HG03432 (cell line): Measurements from ENCODE around the gene POPDC2.

Experiments
- ATAC-seq: cut with Tn5 transposase; IDR thresholded peaks from one replicate; pipeline ENCODE4 v1.9.1; 2021; ENCODE audit warnings: mild to moderate bottlenecking, moderate library complexity; ENCODE audit not compliant: unreplicated experiment

The POPDC2 gene

DNA sequence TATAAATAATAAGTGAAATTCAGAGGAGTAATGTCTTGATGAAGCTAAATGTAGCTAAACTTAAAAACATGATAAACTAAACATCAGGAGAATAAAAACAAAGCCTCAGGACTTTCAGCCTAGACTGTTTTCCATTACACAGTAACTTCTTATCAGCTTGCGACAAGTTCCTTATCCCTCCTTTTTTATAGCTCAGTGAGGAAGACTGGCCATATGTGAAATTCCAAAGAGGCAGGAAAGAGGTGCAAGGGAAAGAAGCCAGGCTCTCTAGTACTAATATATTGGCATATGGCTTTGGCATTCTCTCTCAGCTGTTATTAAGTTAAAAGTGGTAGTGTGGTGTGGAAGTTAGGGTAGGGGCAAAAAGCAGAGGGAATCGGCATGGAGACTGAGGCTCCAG lies 12.4 kb upstream of the POPDC2 start:
- no peak for ATAC-seq

DNA sequence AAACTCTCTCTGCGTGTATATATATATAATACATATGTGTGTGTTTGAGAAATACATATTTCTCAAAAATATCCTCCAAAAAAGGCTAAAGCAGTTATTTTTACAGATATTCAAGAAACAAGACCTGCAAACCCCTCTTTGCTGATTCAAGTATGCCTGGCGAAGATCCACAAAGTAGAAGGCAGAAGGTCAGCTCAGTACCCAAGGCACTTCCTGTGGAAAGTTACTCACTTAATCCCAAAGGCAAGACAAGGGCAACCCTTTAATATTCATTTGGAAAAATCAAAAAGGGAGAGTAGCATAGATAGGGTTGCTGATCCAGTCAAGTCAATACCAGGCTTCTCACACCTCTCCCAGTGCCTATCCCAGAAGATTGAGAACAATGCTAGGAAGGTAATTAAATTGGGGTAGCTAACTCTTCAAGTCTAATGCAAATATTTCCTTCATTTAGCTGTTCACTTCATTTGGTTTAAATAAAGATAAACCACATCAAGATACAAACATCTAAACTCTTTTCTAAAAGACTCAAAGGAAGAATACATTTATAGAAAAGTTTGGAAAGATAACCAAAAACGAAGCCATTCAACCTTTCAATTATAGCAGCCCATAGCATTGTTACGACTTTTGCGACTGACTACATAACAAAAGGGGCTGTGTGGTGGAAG lies 9.6 kb upstream of the POPDC2 start:
- no peak for ATAC-seq

DNA sequence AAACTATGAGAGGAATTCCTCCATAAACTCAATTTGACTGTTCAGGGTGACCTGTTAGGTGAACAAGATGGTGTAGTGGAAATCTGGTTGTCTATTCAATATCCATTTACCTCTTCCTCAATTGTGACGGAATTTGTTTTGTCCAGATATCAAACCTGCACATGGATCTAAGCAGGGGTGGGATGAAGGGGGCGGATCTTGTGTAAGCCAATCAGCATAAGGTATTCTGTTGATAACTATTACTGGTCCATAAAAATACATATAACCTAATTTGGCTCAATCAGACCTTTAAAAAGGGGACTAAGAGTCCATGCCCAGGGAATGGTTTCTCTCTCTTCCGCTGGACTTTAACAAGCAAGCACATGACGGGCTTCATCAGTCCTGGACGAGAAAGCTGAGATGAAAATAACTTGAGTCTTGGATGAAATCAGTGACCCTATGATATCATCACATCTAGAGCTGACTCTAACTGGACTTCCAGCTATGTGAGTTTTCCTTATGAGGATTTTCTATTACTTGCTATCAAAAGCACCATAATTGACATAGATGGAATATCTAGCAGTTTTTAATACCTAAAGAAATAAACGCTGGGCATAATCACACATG lies 5.7 kb upstream of the POPDC2 start:
- ATAC-seq: no peak

DNA sequence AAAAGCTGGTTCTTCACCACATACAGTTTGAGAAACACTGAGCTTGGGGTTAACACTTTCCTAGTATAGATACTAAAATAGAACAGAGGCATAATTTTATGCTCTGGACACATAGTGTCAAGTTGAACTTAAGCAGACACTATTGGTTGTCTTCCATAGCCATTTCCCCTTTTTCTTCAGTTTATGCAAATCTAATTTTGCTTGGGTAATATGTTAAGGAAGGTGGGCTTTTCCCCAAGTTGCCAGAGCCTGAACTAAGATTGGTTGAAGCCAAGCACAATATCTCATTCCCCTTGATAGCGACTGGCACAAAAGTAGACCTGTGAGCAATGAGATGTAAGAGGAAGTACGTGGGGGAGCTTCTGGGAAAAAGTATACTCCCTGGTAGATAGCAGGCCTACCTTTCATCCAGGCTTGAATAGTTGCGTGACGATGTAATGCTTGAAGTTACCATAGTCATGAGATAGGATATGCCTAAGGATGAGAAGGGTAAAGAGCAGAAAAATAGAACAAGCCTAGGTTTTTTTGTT lies 4.5 kb upstream of the POPDC2 start:
- ATAC-seq: peak; percentile 44

DNA sequence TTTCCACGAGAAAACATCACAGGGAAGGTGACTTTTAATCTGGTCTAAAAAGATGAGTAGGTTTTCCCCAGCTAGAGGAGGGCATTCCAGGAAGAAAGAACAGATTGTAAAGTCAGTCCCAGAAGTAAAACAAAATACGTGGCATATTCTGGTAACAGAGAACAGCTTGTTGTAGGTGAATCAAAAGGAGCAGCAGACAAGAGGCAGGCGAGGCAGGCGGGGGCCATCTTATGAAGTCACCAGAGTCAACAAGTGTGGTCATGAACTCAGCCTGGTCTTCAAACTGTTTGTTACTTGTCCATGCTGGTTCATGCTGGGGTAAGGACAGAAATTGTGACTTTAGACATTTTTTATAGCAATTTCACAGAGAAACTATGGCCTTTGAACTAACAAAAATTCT lies 4.0 kb upstream of the POPDC2 start:
- ATAC-seq: no peak

DNA sequence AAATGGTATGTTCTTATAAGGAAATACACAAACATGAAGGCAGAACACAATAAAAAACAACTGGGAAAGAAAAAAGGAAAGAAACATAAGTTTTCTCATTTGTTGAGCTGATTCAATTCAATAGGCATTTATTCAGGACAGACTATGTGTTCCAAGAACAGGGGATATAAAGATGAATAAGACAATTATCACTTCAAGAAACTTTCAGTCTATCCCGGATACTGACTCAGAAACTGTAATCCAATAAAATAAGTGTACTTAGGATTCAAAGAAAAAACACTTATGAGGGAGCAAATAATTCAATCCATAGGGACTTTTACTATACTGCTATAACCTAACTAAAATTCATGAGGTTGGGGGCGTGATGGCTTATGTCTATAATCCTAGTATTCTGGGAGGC lies 3.5 kb upstream of the POPDC2 start:
- ATAC-seq: no peak

DNA sequence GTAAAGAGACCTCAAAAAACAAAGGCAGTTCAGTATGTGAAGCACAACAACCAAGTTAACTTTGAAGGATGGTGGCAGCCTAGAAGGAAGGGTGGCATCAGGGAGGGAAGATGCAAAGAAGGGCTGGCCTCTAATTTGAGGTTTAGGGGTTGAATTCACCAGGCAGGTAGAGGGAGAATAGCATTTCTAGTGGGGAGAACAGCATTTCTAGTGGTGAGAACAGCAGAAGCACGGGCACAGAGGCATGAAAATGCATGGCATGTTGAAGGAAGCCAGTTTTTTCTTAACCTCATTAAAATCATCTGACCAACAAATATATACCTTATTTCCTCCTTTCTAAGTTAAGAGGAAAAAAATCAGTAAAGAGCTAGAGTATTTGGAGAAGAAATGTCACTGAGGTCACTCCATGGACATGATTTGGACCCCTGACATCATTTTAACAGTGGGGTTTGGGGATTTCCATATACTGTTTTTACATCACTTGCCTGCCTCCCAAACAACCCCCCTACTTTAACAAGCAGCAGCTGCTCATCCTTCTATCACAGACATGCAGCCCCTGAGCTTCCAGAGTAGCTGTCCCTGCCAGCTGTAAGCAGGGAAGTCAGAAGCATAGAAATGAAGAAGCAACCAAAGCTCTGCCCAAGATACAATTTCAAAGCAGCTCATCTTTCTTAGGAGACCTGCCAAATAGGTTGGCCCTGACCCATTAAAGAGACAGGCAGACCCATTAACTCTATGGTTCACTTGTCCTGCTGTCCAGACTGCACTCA lies 2.4 kb upstream of the POPDC2 start:
- ATAC-seq: no peak

DNA sequence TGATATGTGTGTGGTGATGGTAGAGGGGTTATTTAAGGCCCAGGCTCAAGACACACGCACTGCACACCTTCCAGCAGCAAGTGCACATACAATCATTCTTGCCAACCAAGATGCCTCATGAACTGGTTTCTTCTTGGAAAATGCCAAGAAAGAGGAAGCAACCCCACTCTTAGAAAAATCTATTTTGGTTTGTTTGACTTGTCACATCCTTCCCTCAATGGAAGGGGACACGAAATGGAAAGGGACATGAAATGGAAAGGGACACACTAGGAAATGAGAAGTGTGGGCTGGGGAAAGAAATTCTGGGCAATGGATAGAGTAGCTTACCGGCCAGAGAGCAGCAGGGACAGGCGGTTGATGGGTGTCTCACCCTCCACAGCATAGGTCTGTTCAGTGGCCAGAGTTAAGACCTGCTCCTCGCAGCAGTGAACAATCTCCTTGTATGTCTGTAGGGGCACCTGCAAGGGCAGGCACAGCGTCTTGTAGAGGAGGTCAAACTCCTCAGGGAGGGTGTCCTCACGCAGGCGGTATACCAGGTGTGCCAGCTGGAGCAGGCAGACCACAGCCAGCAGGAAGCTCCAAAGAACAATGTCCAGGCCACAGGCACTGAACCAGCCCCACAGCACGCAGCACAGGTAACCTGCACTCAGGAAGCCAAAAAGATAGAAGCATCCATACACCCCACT lies 640 bp downstream of the POPDC2 start:
- ATAC-seq: no peak

DNA sequence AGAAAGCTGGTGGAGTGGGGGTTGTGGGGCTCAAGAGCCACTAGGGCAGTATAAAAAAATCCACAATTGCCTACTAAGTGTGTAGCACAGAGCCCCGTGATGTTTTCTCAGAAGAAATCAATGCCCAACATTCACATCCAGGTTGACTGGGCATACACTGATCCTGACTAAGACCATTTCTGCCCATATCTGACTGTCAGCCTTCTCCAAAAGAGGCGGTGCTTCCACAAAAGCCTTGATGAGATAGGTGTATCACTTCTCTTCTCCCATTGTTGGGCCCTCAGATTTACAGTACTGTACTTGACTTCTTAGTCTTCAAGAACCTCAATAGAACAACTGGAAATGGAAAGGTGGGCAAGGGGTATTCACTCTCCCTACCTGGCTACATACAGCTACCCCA lies 1.4 kb downstream of the POPDC2 start:
- no peak for ATAC-seq

DNA sequence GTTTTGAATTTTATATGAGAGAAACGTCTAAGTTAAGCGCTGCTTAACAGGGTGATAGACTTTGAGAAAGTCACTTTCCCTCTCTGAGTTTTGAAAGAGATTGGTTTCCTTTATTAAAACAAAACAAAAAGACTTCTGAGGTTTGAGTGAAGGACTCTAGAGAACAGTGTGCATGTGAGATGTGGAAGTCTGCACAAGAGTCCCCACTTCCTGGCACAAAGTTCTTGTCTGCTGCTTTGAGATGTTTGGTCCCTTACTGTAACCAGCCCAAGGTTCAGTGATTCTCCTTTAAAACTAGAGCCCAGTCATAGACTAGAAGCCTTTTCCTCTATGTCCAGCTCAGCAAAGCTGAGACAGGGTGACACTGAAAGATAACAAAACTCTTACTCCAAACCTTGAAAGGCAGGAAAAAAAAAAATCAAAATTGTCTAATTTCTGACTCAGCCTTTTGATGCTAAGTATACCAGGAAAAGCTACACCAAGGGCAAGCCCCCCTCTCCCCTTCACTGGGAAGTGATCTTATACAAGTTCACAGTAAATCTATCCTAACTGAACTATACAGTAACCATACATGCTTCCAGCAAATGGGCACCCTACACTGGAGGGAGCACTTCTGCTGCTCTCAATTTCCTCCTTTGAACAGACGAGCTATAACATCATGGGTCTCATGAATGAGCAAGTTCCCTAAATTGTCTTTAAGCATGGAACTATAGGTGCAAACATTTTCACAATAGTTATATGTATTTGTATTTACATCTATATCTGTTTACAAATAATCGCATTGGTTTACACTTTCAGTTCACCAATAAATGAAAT lies 2.3 kb downstream of the POPDC2 start:
- ATAC-seq: peak; percentile 54

DNA sequence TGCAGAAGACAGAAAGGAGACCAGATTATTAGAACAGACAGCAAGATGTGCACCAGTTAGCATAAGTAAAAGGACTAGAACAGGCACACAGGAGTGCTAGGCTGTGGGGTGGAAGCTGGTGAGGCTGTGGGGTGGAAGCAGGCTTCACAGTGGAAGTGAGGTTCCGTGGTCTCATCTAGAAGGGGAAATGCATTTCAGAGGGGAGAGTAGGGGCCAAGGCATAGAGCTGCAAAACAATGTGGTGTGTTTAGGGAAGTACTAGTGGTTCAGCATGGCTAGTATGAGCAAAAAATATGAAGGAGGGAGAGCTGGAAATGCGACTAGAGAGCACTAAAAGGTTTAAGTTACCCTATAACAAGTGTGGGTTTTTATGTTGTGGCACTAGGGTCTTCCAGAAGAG lies 6.5 kb downstream of the POPDC2 start:
- no peak for ATAC-seq

DNA sequence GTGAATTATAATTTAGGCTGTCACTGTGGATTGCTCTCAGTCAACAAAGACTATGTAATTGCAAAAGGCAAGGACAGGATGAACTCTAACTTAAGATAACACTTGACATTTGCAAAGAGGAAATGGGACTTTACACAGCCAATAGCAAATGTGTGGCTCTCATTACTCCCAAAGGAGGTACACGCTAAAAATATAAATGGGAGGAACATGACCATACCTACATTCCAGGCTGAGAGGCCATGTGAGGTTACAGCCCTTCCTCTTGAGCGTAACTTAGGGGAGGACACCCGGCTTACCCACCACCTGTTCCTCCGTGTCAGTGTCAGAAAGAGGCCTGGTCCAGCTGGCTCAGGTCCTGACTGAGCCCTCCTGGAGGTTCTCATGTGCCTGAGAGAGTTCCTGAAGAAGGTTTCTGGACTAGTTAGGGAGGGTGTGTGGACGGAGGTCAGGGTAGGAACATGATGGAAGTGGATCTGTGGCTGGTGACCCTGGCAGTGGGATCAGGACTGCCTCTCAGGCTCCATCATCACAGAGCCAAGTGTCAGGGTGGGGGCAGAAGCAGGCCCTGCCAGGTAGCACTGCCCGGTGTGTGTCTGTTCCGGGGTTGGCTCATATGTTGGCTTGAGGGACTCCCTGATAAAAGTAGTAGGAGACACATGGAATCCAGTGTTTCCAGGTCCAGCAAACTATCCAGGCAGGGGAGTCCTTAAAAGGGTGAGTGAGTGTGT lies 7.9 kb downstream of the POPDC2 start:
- ATAC-seq: no peak

DNA sequence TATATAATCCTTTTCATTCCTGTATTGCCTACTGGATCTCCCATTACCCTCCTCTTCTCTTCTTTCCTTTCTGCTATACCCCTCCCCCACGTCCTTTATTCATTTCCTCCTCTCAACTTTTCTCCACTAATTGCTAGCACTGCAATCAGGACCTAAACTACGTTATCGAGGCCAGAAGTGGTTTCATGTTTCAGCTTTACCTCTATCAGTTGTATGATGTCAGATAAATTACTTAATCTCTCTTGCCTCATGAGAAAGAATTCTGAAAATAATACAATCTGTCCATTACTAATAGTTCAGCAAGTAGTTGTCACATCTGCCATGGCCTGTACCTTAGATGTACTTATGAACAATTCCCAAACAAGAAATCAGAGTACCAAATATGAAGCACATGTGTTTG lies 10.6 kb downstream of the POPDC2 start:
- ATAC-seq: no peak

DNA sequence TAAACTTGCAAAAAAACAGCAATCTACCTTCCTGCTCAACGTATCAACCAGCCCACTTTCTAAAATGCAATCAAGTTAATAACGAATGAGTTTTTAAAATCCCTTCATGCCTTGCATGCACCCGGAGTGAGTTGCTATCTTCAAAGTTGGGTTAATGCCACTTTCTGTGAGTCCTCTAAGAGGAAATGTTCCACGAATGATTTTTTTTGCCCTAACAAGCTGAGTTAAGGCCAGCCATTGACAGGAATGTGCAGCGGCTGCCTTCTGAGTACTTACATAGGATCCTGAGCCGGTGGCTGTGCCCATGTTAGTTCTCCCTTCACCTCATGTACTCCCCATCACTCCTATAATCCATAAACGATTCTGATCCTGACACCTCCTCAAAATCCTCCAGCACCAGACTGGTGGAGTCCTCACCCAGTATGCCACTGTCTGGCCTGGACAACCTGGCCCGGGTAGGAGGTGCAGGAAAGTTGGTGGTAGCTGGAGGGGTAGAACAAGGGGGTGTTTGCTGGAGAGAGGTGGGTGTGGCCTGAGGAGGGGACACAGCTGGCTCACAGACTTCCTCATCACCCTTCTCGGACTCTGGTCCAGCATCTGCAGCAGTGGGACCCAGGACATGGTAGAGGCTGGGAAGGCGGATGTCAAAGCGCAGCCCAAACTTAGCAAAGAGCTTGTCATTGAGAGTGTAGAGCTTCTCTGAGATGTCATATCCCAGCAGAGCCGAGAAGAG lies 12.4 kb downstream of the POPDC2 start:
- ATAC-seq: no peak

DNA sequence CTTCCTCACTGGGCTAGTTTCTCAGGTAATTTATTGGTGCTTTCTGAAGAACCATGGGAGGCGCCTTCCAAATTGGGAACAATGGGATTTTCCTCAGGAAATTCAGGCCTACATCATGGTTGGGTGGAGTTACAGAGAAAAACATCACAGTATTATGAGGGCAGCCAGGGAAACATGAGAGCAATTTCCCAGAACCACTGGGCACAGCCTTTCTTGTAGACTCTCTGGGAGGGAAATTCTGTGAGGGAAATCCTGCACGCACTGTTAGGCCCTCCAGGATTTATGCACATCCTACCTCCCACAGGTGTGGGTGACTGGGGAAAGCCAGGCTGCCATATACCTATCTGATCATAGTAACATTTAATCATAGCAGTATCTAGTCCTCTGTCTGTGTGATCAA lies 13.2 kb downstream of the POPDC2 start:
- ATAC-seq: no peak

DNA sequence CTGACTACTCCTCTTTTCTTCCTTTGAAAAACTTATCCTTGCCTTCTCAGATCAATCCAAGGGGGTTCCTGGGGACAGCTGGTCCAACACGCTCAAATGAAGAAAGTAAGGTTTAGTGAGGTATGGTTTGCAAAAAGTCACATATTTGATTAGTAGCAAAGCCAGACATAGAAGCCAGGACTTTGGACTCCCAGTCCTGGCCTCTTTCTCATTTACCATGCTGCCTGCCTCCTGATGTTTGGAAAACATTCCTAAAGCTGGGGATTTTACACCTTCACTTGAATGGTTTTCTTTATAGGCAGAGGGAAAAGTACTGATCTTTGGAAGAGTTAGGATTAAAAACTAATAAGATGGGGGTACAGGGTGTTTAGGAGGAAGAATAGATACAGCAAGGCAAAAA lies 14.6 kb downstream of the POPDC2 start:
- ATAC-seq: no peak

DNA sequence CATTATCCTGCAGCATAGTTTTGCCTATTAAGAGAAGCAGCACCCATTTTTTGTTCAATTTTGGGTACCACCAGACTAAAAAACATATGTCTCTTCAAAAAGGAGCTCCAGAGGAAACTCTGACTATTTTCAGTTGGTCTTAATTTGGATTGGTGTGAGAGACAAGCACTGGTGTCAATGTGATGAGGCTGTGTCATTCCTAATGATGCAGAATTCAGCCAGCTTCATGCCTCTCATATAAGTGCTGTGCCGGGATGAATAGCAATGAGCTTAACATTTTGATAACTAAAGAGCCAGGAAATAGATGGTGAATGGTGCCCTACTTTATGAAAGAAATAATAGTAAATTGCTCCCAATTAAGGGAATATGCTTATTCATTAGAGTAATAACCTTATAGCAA lies 15.9 kb downstream of the POPDC2 start:
- ATAC-seq: no peak

DNA sequence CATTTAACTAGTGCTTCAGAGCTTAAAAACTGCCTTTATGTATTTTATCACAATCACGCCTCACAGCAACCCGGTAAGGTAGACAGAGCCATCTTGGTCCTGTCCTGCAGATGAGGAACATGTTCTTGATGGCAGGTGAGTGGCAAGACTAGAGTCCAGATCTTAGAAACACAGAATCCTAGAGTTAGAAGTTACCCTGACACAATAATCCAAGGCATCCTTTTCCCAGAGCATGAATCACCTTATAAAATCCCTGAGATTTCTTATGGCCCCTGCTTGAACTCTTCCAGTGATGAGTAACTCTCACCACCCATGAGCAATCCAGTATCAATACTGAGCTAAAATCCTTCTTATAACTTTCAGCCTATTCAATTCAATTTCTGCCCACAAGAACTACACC lies 16.9 kb downstream of the POPDC2 start:
- no peak for ATAC-seq

DNA sequence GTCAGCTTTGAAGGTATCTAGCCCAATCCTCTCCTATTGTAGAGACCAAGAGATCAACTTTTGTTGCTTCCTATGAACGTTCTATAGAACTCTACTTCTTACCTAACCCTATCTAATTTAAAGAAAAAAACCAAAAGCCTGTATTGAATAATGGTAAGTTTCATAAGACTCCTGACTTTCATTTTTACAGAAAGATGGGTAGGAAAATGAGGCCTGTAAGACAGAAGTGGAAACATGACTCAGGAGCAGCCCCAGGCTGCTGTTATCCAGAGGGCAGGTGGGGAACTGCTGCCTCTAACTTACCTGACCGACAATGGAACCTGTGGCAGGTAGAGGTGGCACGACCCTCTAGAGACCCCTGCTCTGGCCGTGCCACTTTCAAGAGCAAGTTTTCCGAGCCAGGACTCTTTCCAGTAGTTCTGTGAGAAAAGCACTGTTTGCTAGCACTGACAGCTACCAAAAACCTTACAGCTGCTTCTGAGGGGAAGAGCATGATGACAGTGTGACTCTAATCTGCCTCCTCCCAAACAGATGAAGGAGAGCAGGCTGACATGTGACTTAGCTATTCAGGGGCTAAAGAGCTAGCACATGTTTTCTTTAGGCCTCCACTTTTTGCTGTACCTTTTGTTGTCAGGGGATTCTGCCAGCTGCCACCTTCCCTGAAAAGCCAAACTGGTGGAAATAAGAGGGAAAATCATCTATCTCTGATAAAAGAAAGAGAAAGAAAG lies 17.5 kb downstream of the POPDC2 start:
- ATAC-seq: no peak
